ENCODE results near the gene ZNF362.
"Not testable (repeated sequence)": the region's sequence is repeated elsewhere in the genome, so short reads cannot be mapped to it uniquely, and the experiment has no call there.

ZNF362 gene

DNA sequence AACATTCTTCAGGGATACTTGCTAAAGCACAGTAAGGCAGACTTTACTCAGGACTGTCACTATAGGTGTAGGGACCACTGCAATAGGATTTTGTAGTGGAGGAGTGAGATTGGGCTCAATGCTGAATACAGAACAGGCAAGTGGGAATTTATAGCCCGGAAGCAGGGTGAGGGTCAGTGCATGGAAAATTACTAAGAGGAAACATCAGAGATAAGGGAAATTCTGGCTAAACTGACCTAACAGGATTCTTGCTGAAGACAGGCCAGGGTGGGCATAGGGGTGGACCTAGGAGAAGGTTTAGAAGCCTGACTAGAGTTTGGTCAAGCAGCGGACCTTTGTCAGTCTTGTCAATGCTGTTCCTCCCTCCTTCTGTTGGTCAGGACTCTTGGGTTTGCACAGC, 20.8 kb upstream of the ZNF362 start:
- TF ChIP-seq, protein P1, sequence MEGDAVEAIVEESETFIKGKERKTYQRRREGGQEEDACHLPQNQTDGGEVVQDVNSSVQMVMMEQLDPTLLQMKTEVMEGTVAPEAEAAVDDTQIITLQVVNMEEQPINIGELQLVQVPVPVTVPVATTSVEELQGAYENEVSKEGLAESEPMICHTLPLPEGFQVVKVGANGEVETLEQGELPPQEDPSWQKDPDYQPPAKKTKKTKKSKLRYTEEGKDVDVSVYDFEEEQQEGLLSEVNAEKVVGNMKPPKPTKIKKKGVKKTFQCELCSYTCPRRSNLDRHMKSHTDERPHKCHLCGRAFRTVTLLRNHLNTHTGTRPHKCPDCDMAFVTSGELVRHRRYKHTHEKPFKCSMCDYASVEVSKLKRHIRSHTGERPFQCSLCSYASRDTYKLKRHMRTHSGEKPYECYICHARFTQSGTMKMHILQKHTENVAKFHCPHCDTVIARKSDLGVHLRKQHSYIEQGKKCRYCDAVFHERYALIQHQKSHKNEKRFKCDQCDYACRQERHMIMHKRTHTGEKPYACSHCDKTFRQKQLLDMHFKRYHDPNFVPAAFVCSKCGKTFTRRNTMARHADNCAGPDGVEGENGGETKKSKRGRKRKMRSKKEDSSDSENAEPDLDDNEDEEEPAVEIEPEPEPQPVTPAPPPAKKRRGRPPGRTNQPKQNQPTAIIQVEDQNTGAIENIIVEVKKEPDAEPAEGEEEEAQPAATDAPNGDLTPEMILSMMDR (conservative IDR thresholded peaks at IDR 0.05; ENCODE audit: control insufficient read depth, insufficient read depth, low read depth, low read length): no peak
- DNase-seq (ENCODE audit: low read depth): no peak
- no peak overlapping the region for H3K4me3 ChIP-seq (ENCODE audit: control insufficient read depth, low read depth, low read length)

DNA sequence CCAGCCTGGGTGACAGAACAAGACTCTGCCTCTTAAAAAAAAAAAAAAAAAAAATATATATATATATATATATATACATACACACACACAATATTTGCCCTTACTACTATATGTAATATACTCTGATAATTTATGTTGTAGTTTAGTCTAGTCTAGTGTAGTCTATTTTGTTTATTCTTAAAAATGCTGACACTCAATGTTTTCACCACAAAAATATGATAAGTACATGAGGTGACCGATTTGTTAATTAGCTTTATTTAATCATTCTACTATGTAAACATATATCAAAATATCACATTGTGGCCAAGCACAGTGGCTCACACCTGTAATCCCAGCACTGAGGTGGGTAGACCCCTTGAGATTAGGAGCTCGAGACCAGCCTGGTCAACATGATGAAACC, 19.8 kb upstream of the ZNF362 start:
- no peak for DNase-seq (ENCODE audit: low read depth)
- TF ChIP-seq, protein P1 (conservative IDR thresholded peaks at IDR 0.05; ENCODE audit: control insufficient read depth, insufficient read depth, low read depth, low read length): no peak
- H3K4me3 ChIP-seq (ENCODE audit: control insufficient read depth, low read depth, low read length): no peak overlapping the region

DNA sequence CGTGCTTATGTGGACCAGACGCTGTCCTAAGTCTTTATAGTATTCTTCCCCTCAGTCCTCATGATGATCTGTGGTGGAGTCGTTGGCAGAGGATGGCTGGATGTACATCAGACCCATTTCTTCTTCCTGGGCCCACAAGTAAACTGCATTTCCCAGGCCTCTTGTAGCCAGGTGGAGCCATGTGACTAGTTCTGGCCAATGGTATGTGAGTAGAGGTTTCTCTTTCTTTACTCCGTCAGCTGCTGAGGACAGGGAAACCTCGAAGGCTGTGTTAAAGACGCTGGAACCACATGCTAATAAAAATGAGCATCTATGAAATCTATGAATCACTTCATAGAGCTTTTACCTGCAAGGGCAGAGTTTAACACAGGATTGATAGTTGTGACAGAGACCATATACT, 18.7 kb upstream of the ZNF362 start:
- H3K4me3 ChIP-seq (ENCODE audit: control insufficient read depth, low read depth, low read length): no peak overlapping the region
- no peak for DNase-seq (ENCODE audit: low read depth)
- TF ChIP-seq, protein P1 (conservative IDR thresholded peaks at IDR 0.05; ENCODE audit: control insufficient read depth, insufficient read depth, low read depth, low read length): no peak

DNA sequence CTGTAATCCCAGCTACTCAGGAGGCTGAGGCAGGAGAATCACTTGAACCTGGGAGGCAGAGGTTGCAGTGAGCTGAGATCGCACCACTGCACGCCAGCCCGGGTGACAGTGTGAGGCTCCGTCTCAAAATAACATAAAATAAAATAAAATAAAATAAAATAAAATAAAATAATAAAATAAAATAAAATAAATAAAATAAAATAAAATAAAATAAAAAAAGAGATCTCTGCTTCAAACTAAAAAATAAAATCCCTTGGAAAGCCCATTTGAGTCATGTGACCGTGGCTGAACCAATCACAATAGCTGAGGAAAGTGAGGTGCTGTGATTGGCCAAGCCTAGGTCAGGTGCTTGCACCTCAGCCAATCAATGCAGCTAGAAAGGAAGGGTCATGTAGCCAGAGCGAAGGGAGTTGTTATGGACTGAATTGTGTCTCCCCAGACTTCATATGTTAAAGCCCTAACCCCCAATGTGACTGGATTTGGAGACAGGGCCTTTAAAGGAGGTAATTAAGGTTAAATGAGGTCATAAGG, 18.0 kb upstream of the ZNF362 start:
- not testable (repeated sequence) for H3K4me3 ChIP-seq (ENCODE audit: control insufficient read depth, low read depth, low read length); DNase-seq (ENCODE audit: low read depth)

DNA sequence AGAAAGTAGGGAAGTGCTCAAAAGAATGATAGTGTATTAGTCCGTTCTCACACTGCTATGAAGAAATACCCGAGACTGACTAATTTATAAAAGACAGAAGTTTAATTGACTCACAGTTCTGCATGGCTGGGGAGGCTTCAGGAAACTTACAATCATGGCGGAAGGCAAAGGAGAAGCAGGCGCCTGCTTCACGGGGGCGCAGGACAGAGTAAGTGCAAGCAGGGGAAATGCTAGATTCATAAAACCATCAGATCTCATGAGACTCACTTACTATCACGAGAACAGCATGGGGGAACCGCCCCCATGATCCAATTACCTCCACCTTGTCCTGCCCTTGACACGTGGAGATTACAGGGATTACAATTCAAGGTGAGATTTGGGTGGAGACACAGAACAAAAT, 16.9 kb upstream of the ZNF362 start:
- not testable (repeated sequence) for H3K4me3 ChIP-seq (ENCODE audit: control insufficient read depth, low read depth, low read length); DNase-seq (ENCODE audit: low read depth)

DNA sequence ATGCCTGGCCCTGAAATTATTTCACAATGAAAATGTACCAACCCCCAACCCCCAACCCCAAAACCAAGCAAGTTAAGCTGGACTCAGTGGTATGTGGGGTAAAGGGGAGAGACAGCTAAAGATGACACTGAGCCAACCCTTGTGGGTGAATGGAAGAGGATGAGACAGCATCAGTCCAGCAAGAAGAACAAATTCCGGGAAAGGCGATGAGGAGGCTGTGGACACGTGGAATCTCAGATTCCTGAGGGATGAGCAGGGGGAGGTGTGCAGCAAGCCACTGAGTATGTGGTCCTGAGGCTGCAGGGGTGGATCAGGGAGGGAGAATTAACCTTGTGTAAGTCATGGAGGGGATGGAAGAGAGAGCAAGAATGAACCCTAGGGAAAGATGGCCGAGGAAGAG, 14.4 kb upstream of the ZNF362 start:
- H3K4me3 ChIP-seq (ENCODE audit: control insufficient read depth, low read depth, low read length): no peak overlapping the region
- TF ChIP-seq, protein P1 (conservative IDR thresholded peaks at IDR 0.05; ENCODE audit: control insufficient read depth, insufficient read depth, low read depth, low read length): no peak
- DNase-seq (ENCODE audit: low read depth): peak; percentile 71

DNA sequence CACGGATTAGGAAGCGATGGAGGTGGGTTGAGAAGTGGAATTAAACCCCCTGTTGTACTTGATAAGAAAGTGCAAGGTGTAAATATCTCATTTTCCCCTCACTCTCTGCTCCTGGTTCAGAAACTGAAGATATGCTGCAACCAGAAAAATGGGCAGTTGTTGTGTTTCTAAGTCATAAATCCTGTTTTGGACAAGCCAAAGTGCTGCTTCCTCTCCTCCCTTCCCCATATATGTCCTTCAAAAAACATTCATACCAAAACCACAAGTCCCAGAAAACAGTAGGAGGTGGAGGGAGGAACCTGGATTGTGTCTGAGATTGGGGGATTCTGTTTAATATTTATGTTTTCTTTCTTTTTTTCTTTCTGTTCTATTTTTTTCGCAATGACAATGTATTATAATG, 13.6 kb upstream of the ZNF362 start:
- TF ChIP-seq, protein P1 (conservative IDR thresholded peaks at IDR 0.05; ENCODE audit: control insufficient read depth, insufficient read depth, low read depth, low read length): no peak
- DNase-seq (ENCODE audit: low read depth): no peak
- H3K4me3 ChIP-seq (ENCODE audit: control insufficient read depth, low read depth, low read length): no peak overlapping the region

DNA sequence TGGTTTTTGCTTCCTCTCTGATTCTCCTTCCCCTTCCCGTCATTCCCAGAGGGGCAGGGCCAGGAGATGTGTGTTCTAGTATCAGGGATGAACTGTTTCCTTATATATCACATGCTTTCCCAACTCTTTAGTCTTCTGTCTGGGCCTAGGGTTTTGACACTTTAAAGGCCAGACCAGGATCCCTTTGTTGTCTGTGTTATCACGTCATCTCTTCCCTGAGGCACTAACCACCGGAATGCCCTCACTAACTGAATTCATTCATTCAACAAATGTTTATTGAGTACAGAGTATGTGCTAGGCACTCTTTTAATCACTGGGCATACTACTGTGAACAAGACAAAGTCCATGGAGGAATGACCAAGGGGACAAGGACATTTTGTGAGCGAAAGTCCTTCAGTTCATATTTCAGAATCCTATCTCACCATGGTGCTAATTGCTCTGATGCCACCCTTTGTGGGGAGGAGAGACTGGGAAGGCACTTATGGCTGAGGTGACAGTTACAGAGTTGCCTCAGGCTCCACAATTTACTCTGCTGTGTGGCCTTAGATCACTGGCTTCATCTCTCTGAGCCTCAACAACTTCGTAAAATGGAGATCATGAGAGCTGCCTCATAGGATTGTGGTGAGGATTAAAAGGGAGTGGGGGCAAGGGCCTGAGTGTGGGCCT, 12.0 kb upstream of the ZNF362 start:
- DNase-seq (ENCODE audit: low read depth): no peak
- TF ChIP-seq, protein P1 (conservative IDR thresholded peaks at IDR 0.05; ENCODE audit: control insufficient read depth, insufficient read depth, low read depth, low read length): no peak
- no peak overlapping the region for H3K4me3 ChIP-seq (ENCODE audit: control insufficient read depth, low read depth, low read length)

All from fibroblast of mammary gland (primary cell).